GM12892 (cell line): ENCODE data around the gene PPFIBP2. TPM values are rescaled to one million over a fixed set of nuclear protein-coding genes. Genes with fewer than 3 reads are reported as not detected.
A peak's percentile ranks its signal among the peaks of the same experiment; 100 is the strongest.

Experiments used
- DNase-seq: peaks from one replicate; pipeline ENCODE4 v3.0.0; 2011; ENCODE audit not compliant: insufficient read length
- FAIRE-seq: peaks from 2 replicates; lab custom pipeline; 2011; peaks lifted over from hg19 to GRCh38; lab: Jason Lieb, UNC
- POLR2A ChIP-seq: IDR thresholded peaks from 2 replicates; pipeline ENCODE4 v1.6.1; 2011; ENCODE audit warnings: low read depth, low read length, control low read depth
- POLR2AphosphoS5 ChIP-seq: IDR thresholded peaks from 2 replicates; pipeline ENCODE4 v1.6.1; 2011; ENCODE audit warnings: low read depth, low read length, control low read depth
- TAF1 ChIP-seq: IDR thresholded peaks from 2 replicates; pipeline ENCODE4 v1.6.1; 2011; ENCODE audit warnings: low read depth, mild to moderate bottlenecking, control low read depth, low read length, borderline replicate concordance
- polyA plus RNA-seq: library from polyadenylated mRNA; unstranded; fragments of >200 nt; gene quantifications from one replicate; pipeline ENCODE4 v1.2.1, GENCODE V29; 2012; ENCODE audit warnings: missing spikeins, inconsistent platforms; ENCODE audit not compliant: missing spikeins

Gene PPFIBP2
- polyA plus RNA-seq, result 42.0 TPM

- TF ChIP-seq TAF1 (peak; percentile 32; the same call in 1 of the 2 replicates), POLR2A (peak; percentile 85), POLR2AphosphoS5 (peak; percentile 19)
- DNase-seq, result peak; percentile 90
These were observed at the start of gene PPFIBP2 for GRCh38 chr11:7513234-7514098. Gene PPFIBP2 (plus strand): TSS chr11:7513999. CDS start chr11:7549476, 35,477 bp downstream.

GRCh38 chr11:7467652-7468051 lies 46.1 kb upstream of the PPFIBP2 start:
- FAIRE-seq (peak; percentile 73), DNase-seq (no peak)
- TF ChIP-seq POLR2A (no peak), TAF1 (no peak), POLR2AphosphoS5 (no peak)

More at GRCh38 chr11:7513234-7514098, at the start of gene PPFIBP2:
- FAIRE-seq, result no peak

- TF ChIP-seq TAF1, result no peak
- no peak for TF ChIP-seq POLR2AphosphoS5
- no peak for TF ChIP-seq POLR2A
- DNase-seq (no peak), FAIRE-seq (no peak)
These were observed 44.4 kb upstream of the PPFIBP2 start for GRCh38 chr11:7469351-7469865.

DNA sequence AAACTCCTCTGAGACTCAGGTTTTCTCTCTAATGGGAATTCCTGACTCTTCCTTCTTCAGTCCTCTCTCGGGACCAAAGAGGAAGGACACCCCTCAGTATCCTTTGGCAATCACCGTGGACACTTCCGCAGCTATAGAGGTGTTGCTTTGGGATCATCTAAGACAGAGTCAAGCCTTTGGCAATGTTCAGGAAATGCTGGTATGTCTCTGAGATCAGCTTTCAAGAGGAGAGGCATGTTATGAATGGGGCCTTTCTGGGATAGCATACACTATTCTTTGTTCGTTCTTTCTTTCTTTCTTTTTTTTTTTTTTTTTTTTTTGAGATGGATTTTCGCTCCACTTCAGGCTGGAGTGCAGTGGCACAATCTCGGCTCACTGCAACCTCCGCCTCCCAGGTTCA lies 42.7 kb upstream of the PPFIBP2 start:
- FAIRE-seq (peak; percentile 77), DNase-seq (no peak)
- TF ChIP-seq TAF1 (no peak), POLR2AphosphoS5 (no peak)

DNA sequence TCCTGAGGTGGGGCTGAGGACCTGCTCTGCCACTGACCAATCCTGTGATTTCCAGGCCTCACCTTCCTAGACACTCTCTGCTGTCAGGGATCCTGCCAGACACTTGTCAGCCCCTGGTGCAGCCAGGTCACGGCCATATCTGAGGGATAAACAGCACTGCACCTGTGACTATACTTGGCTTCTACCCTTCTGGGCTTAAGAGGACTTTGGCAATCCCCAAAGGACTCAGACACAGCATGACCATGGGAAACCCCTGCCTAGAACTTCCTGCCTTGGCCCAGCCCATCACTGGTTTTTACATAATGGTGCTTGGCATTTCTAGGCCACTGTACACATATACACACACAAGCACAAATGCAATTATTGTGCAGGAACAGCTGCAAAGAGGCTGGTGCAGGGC lies 40.1 kb upstream of the PPFIBP2 start:
- FAIRE-seq (peak; percentile 91), DNase-seq (no peak)
- no peak for TF ChIP-seq POLR2AphosphoS5
- no peak for TF ChIP-seq POLR2A

- DNase-seq (no peak), FAIRE-seq (no peak)
- TF ChIP-seq TAF1, result no peak
- no peak for TF ChIP-seq POLR2A
- no peak for TF ChIP-seq POLR2AphosphoS5
These were observed 33.7 kb upstream of the PPFIBP2 start for GRCh38 chr11:7480113-7480512.

DNA sequence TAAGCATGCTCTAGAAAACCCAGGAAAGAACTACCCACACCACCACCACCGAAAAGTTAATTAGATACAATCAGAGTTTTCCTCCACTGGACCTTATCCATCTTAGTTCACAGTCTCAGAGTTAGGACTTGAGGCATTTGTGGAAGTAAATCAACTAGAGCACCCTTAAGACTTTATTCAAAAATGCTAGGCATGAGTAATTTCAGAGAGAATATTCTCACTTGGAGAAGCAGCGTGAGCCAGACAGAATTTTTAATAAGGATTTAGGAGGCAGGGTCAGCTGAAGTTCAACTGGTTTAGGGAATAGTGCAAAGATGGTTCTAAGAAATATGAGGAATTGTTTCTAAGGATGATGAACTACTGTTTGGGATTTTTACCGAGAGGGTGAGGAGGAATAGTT lies 29.7 kb upstream of the PPFIBP2 start:
- DNase-seq, result no peak
- no peak for FAIRE-seq
- TF ChIP-seq POLR2AphosphoS5 (no peak), POLR2A (no peak), TAF1 (no peak)

DNA sequence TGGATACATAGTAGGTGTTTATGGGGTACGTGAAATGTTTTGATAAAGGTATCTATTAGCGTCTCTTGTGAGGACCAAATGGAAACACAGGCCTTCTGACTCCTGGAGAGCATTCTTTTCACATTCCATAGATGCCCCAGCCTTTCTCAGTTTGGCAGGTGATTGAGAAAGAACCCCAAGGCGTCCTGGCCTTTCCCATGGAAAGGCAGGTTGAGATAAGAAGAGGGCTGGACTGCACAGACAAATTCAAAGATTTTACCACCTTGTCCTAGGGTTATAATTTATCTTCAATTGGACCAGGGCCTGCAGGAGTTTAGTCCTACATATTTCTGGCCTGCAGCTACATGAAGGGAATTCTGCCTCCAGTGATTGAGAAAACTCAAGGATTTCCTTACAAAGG lies 29.2 kb upstream of the PPFIBP2 start:
- TF ChIP-seq POLR2A (no peak), POLR2AphosphoS5 (no peak), TAF1 (no peak)
- DNase-seq (no peak), FAIRE-seq (no peak)

DNA sequence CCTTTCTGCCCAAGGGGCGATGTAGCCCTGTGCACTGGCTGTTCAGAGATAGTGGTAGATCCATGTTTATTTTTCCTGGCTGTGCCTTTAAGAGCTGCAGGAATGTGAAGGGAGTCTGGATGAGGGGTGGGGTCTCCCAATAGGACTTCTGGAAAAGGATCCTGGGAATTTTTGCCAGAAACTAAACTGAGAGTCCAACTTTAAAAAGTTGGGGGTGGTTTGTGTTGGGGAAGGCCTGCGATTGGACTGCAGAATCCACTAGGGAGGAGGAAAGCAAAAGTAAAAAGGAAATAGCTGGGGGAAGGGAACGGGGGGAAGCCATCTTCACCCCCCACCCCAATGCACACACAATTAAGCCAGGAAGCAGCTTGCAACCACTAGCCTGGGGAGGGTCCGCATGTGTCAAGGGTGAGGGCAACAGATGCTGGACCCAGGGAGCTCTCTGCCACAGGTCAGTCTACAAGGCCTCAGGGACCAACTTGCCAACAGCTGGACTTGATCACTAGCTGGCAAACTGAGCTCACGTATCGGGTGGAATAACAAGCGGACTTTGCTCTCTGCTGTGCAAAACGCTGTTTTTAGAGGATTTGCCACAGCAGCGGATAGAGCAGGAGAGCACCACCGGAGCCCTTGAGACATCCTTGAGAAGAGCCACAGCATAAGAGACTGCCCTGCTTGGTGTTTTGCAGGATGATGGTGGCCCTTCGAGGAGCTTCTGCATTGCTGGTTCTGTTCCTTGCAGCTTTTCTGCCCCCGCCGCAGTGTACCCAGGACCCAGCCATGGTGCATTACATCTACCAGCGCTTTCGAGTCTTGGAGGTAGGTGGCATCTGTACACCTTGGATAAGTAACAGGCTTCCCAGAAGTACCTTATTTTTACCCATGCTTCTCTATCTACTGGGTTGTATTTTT lies 28.4 kb upstream of the PPFIBP2 start, which contains the start of gene OLFML1:
OLFML1 (plus strand) TSS at position 321 of the 912 bp plus-strand sequence; CDS start at position 691, 370 bp downstream.
- DNase-seq (no peak), FAIRE-seq (no peak)
- TF ChIP-seq POLR2A (no peak), POLR2AphosphoS5 (no peak), TAF1 (no peak)

DNA sequence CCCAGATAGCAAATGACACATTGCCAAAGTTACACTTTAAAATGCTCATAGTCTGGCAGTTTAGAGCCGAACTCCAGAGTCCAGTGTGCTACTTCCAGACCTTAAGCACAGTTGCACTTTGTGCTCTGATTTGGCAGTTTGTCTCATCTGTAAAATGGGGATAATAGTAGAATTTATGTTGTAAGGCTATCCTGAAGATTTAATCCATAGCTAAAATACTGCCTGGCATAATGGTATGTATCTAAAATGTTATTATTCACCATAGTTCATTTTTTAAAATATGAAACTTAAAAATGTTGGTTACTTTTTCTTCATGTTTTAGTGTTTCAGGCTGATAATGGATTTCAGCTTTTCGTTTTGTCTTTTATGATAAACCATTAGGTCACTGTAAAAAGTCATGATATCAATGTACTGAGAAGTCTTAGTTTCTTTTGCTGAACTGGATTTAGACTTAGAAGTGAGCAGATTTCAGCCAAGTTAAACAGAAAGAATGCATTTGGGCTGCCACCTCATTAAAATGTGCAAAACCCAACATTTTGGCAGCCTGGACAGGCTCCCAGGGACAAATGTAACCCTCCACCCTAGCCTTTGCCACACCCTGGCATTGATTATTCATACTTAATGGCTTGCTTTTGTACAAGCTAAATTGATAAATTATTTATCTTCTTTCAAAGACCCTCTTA lies 27.6 kb upstream of the PPFIBP2 start:
- DNase-seq (no peak), FAIRE-seq (no peak)
- TF ChIP-seq TAF1 (no peak), POLR2AphosphoS5 (no peak), POLR2A (no peak)

- DNase-seq (no peak), FAIRE-seq (no peak)
- TF ChIP-seq POLR2A (no peak), POLR2AphosphoS5 (no peak), TAF1 (no peak)
These were observed 27.0 kb upstream of the PPFIBP2 start for GRCh38 chr11:7486781-7487140.
